ENCODE measurements around the gene LRRC8D.

DNA sequence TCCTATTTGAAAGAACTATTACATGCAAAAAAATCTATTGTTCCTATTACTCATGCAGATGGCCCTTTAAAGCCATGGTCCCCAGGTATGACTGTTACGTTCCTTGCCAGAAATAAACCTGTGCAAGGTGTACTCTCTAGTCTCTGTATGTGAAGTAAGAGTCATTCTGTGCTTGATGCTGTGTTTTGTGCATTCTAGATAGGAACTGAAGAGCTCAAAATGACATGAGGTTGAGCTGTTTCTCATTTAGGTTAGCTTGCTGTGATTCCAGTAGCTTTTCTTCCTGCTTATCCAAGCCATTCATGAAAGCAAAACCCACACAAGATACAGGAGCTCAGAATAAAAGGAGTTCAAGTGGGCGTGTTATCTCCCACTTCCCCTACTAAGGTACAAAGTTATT lies 109.7 kb downstream of the LRRC8D start:
- TF ChIP-seq RAD21 (IDR thresholded peaks at IDR 0.05), result no peak
- TF ChIP-seq, protein P1, sequence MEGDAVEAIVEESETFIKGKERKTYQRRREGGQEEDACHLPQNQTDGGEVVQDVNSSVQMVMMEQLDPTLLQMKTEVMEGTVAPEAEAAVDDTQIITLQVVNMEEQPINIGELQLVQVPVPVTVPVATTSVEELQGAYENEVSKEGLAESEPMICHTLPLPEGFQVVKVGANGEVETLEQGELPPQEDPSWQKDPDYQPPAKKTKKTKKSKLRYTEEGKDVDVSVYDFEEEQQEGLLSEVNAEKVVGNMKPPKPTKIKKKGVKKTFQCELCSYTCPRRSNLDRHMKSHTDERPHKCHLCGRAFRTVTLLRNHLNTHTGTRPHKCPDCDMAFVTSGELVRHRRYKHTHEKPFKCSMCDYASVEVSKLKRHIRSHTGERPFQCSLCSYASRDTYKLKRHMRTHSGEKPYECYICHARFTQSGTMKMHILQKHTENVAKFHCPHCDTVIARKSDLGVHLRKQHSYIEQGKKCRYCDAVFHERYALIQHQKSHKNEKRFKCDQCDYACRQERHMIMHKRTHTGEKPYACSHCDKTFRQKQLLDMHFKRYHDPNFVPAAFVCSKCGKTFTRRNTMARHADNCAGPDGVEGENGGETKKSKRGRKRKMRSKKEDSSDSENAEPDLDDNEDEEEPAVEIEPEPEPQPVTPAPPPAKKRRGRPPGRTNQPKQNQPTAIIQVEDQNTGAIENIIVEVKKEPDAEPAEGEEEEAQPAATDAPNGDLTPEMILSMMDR (IDR thresholded peaks at IDR 0.05; ENCODE audit: low read depth, low read length, missing input control), result no peak
- no peak for TF ChIP-seq YY1 (IDR thresholded peaks at IDR 0.05)
- TF ChIP-seq REST (IDR thresholded peaks at IDR 0.05), result no peak
- TF ChIP-seq, protein P2, sequence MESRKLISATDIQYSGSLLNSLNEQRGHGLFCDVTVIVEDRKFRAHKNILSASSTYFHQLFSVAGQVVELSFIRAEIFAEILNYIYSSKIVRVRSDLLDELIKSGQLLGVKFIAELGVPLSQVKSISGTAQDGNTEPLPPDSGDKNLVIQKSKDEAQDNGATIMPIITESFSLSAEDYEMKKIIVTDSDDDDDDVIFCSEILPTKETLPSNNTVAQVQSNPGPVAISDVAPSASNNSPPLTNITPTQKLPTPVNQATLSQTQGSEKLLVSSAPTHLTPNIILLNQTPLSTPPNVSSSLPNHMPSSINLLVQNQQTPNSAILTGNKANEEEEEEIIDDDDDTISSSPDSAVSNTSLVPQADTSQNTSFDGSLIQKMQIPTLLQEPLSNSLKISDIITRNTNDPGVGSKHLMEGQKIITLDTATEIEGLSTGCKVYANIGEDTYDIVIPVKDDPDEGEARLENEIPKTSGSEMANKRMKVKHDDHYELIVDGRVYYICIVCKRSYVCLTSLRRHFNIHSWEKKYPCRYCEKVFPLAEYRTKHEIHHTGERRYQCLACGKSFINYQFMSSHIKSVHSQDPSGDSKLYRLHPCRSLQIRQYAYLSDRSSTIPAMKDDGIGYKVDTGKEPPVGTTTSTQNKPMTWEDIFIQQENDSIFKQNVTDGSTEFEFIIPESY (IDR thresholded peaks at IDR 0.05), result no peak
- no peak for TF ChIP-seq SP1 (IDR thresholded peaks at IDR 0.05)
- TF ChIP-seq MAX (IDR thresholded peaks at IDR 0.05), result no peak
- TF ChIP-seq GABPA (IDR thresholded peaks at IDR 0.05 in 1 of 2, conservative IDR thresholded peaks at IDR 0.05 in 1 of 2), result no peak
- no peak for TF ChIP-seq RXRA (IDR thresholded peaks at IDR 0.05)
- TF ChIP-seq EGR1 (IDR thresholded peaks at IDR 0.05; ENCODE audit: low read depth in 2 of 2), result no peak
- no peak for TF ChIP-seq TAF1 (conservative IDR thresholded peaks at IDR 0.05)
- TF ChIP-seq ATF3 (IDR thresholded peaks at IDR 0.05), result no peak
- no peak for TF ChIP-seq JUND (IDR thresholded peaks at IDR 0.05)

All from liver (tissue), 3 donors.